HG03558 (cell line): ENCODE data around the gene KCNJ4.
"Not testable (repeated sequence)": the region's sequence is repeated elsewhere in the genome, so short reads cannot be mapped to it uniquely, and the experiment has no call there.

Experiments used
- ATAC-seq: cut with Tn5 transposase; IDR thresholded peaks from one replicate; pipeline ENCODE4 v1.9.1; 2021; ENCODE audit warnings: moderate number of reproducible peaks; ENCODE audit not compliant: unreplicated experiment; ENCODE audit errors: extremely low read depth

The KCNJ4 gene

DNA sequence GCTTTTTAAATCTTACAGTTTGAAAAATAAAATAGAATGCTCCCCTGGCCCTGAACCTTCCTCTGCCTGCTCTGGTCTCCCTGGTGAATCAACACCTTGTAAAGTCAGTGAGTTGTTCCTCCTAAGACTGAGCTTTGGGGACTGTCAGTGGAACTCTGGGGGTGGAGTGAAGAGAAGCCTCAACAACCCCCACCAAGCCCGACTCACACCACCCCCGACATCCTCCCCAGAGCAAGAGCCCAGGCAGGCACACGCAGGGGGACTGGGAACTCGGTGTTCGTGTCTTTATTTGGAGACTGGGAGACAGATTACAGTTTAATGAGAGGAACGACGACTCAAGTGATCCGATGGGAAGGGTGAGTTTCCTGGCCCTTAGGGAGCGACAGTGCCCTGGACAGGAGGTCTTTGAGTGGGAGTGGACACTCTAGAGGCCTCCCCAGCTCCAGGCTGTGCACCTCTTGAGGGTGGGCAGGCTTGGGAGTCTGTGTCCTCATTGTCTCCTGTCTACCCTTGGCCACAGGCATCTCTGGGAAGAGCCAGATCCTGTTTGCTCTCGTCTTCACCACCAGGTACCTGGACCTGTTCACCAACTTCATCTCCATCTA lies 19.1 kb upstream of the KCNJ4 start:
- no peak for ATAC-seq

DNA sequence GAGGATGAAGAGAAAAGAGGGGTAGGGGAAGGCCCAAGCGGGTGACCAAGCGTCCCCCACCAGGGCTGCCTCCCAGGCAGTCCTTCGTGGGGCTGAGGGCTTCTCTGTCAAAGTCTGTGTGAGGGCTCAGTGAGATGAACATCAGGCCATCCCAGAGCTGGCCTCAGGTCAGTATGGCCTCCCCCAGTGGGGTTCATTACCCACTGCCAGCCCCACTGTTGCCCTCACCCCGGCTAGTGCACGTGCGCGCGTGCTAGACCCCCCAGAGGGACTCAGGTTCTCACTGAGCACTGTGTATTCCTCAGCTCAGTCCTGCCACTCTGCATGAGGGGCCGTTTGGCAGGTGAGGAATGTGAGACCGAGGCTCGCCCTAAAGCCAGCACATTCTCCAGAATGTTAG lies 16.2 kb upstream of the KCNJ4 start:
- ATAC-seq = no peak

DNA sequence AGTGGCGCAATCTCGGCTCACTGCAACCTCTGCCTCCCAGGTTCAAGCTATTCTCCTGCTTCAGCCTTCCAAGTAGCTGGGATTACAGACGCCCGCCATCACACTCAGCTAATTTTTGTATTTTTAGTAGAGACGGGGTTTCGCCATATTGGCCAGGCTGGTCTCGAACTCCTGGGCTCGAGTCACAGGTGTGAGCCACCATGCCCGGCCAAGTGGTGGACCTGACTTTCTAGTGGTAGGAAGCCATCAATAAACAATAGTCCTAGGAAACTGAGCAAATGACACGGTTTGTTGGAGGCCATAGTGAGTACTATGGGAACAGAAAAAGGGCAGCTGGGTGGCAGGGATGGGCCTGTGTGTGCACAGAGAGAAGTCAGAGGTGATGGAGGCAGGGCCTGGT lies 15.2 kb upstream of the KCNJ4 start:
- ATAC-seq = not testable (repeated sequence)

GRCh38 chr22:38469306-38469781 lies 14.3 kb upstream of the KCNJ4 start:
- no peak for ATAC-seq

DNA sequence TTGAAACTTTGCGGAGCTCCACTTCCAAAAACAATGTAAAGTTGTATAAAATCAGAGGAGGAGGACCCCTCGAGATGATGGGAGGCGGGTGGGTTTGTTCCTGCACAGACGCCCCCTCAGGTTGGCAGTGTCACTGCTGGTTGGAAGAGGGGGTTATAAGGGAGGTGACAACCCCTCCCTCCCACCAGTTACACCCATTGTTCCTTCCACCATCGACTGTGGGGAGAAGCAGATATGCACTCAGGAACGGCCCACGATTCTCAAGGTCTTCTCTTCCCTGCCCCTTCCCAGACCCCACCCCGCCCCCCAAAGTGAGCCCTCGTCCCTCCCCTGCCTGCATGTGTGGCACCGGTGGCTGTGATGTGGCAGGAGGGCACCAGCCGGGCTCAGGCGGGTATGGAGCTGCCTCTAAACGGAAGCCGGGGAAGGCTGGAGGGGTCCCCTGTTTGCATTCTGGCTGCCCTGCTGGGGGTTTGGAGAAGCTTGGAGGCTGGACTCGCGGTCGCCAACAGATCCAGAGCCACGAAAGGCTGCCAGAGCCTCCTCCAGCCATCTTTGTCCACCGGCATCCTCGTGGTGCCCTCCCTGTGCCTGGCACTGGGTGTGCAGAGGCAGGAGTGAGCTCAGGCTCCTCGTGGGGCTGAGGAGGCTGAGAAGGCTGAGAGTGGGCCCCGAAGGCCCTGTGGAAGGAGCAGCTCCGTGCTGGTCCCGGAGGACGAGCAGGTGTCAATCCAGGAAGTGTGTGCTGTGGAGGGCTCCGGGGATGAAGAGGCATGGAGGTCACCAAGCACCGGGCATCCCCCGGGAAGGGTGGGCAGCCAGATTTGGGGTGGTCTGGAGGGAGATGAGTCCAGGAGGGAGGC lies 13.7 kb upstream of the KCNJ4 start:
- no peak for ATAC-seq

DNA sequence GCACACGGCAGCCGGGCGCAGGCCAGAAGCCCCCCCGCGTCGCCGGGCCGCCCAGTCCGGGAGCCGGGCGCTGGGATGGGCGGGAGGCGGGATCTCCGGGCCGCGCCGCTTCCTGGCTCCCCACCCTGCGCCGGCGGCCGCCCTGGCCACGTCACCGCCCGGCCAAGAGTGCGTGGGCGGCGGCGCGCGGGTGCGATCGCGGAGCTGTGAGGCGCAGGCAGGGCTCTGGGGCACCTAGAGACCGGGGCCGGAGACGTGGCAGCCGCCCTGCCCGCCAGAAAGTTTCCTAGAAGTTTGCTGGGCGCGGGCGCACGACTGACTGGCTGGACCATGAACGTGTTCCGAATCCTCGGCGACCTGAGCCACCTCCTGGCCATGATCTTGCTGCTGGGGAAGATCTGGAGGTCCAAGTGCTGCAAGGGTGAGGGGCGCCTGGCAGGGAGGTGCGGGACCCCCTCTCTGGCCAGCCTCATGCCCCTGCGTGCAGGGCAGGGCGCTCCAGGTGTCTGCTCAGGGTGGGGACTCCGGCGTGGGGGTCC lies 13.0 kb upstream of the KCNJ4 start, which contains the start of gene KDELR3:
Gene KDELR3 (plus strand): TSS at position 193 of the 539 bp plus-strand sequence. CDS start 138 bp downstream, at position 331.
- ATAC-seq = no peak

DNA sequence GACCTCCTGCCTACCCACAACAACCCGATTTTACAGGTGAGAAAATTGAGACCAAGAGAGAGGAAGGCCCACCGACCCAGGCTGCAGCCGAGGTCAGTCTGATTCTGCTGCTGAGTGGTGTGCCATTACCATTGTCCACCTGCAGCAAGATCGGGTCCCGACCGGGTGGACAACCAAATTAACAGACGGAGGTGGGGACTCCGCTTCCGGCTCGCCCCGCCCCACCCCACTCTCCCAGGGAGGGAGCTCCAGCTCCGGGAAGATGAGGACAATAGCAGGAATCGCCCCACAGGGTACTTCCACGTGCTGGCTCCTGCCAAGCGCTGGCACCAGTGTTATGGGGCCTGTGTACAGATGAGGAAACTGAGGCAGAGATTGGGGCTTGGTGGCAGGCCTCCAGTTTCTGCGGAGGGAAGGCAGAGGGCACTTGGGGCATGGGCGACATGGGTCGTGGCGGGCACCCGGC lies 12.5 kb upstream of the KCNJ4 start:
- ATAC-seq = no peak

GRCh38 chr22:38465673-38466490 lies 10.9 kb upstream of the KCNJ4 start:
- ATAC-seq = no peak

DNA sequence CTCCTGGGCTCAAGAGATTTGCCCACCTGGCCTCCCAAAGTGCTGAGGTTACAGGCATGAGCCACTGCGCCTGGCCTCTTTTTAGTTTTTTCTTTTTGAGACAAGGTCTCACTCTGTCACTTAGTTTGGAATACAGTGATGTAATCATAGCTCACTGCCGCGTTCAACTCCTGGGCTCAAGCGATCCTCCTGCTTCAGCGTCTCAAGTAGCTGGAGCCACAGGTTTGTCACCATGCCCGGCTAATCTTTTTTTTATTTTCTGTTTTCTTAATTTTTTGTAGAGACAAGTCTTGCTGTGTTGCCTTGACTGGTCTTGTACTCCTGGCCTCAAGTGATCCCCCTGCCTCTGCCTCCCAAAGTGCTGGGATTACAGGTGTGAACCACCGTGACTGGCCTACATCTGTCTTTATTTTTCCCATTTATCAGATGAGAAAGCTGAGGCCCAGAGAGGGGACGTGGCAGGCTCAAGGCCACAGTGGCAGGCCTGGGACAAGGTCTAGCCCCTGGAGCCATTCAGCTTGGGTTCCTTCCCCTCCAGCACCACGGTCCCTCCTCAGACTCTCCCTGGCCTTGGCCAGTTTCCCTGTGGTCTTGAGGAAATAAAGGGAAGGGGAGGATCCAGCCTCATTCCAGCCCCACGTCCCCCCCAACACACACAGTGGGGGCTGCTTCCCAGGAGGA lies 10.1 kb upstream of the KCNJ4 start:
- ATAC-seq = no peak

- no peak for ATAC-seq
Measured at GRCh38 chr22:38462960-38463784, 8.2 kb upstream of the KCNJ4 start.

GRCh38 chr22:38461414-38462081 lies 6.5 kb upstream of the KCNJ4 start:
- ATAC-seq = no peak

DNA sequence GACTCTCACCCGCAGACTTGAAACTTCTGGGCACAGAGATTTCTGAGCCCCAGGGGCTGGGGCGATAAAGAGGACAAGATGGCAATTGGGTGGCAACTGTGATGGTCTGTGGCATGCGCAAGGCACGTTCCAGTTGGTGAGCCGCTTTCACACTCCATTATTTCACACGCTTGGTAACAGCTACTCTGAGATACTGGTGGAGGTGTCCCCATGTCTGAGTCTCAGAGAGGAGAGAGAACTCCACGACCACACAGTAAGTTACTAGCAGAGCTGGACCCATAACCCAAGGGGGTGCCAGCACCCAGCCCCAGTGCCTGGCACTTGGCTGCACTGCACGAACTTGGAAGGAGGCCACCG lies 6.0 kb upstream of the KCNJ4 start:
- ATAC-seq = no peak

DNA sequence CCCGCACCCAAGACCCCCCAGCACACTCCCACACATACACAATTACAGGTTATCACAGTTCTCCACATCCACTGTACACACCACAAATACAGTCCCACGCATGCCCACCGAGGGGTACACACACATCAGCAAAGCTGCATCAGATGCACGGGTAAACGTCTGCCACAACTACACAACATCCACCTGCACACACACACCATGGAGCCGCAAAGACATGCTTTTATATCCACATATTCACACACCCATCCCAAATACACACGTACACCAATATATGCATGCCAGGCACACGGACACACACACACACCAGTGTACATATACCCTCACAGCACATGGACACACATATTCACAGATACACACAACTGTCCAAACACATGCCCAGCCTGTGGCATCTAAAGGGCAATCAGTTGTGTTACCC lies 5.4 kb upstream of the KCNJ4 start:
- ATAC-seq = no peak

- no peak for ATAC-seq
Measured at GRCh38 chr22:38456841-38457699, 2.1 kb upstream of the KCNJ4 start.

DNA sequence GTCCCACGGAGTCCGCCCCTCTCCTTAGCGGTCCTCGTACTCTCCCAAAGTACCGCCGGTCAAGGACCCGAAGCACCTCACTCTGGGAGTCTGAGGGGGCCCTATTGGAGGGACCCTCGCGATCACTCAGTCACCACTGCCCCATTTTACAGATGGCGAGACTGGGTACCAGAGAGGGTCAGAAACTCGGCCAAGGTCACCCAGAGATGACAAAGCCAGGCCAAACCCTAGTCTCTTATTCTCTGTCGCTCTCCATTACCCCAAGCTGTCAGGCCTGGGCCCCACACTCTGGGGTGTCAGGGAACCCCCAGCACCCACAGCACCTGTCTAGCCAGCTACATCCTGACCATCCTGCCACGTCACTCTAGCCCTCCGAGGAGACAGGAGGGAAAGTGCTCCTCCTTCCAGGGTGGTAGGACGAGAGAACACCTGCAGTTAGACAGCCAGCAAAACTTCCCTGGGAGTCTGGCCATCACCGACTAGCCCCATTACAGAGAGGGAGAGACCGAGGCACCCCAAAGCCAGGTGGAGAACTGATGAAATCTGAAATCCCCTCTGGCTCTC lies 1.4 kb upstream of the KCNJ4 start:
- no peak for ATAC-seq

DNA sequence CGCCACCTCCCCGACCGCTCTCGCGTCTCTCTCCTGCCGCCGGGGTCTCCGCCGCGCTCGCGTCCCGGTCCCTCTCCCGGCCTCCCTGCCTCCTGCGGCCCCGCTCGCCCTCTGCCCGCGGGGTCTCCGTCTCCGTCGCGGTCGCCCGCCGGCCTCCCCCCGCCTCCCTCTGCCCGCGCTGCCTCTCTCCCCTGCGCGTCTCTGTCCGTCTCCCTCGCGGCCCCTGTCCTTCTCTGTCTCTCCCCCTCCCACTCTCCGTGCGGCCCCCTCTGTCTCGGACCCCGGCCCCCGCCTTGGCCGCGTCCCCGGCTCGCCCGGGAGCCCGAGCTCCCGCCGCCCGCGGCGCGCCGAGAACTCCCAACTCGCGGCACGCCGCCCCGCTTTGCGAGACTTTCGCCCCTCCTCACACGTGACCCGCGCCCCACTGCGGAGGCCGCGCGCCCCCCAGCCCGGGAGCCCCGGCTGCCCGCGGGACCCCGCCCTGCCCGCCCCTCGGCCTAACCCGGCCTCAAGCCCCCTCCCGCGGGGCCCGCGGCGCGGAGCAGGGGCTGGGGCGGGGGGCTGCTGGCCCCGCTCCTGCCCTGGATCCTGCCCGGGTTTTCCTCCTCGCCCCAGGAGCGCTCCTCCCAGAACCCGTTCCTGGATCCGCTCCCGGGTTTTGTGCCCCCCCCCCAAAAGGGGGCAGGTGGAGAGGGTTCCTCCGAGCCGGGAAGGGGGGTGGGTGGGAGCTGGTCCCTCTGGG lies 702 bp upstream of the KCNJ4 start:
- ATAC-seq = no peak
